GM12873 (cell line): ENCODE data around the gene MBOAT7.

ENCODE experiments used
- CTCF ChIP-seq: IDR thresholded peaks from 2 replicates; pipeline ENCODE4 v1.5.1; 2012; ENCODE audit warnings: low read depth, mild to moderate bottlenecking, moderate library complexity, low read length, control low read depth; ENCODE audit not compliant: insufficient read depth; ENCODE audit errors: missing control alignments

Gene MBOAT7

GRCh38 chr19:54207983-54208783 lies 18.8 kb upstream of the MBOAT7 start:
- no peak for TF ChIP-seq CTCF

- TF ChIP-seq CTCF = no peak
Observed at GRCh38 chr19:54207676-54207982, 18.2 kb upstream of the MBOAT7 start.

GRCh38 chr19:54206831-54207177 lies 17.4 kb upstream of the MBOAT7 start:
- no peak for TF ChIP-seq CTCF

GRCh38 chr19:54206030-54206830 lies 16.9 kb upstream of the MBOAT7 start:
- no peak for TF ChIP-seq CTCF

GRCh38 chr19:54204767-54205468 lies 15.5 kb upstream of the MBOAT7 start:
- no peak for TF ChIP-seq CTCF

GRCh38 chr19:54203151-54203611 lies 13.8 kb upstream of the MBOAT7 start:
- TF ChIP-seq CTCF = no peak

GRCh38 chr19:54201980-54202379 lies 12.6 kb upstream of the MBOAT7 start:
- TF ChIP-seq CTCF = no peak
